Fibroblast of villous mesenchyme (primary cell): ENCODE results near the gene PDCD11. TPM values are rescaled to one million over a fixed set of nuclear protein-coding genes. Genes with fewer than 3 reads are reported as not detected.
"Not testable (repeated sequence)": the region's sequence is repeated elsewhere in the genome, so short reads cannot be mapped to it uniquely, and the experiment has no call there.

Experiments
- DNase-seq: peaks from one replicate; pipeline ENCODE4 v3.0.0-alpha.2; 2010; ENCODE audit warnings: low read depth
- H3K4me3 ChIP-seq: 2 replicates; pipeline ENCODE4 v1.5.1; 2011; ENCODE audit warnings: low read depth, mild to moderate bottlenecking, low read length
- total RNA-seq: library from RNA; depleted of rRNA; stranded (reverse); fragments of >200 nt; gene quantifications from 2 replicates; pipeline ENCODE4 v1.2.3, GENCODE V29; 2012
- TF ChIP-seq, protein P1 (sequence below): IDR thresholded peaks from 2 replicates; pipeline ENCODE4 v1.5.1; 2012; ENCODE audit warnings: low read depth, mild to moderate bottlenecking, low read length; ENCODE audit not compliant: insufficient read depth

Gene PDCD11
- total RNA-seq, 1 donor = 36.3 TPM

DNA sequence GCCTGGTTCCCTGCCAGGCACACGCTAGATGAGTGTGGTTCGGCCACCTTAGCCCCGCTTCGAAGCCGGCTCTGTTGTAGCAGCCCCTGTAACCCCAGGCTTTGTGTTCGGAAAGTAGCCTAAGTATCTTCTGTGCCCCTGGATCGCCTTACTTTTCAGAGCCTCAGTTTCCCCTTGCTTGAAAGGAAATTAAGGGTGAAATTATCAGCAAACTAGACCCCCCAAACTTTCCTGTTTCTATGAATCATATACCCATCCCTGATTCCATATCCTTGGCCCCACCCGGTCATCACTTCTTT, 312 bp downstream of the PDCD11 start:
- H3K4me3 ChIP-seq = peak overlapping the region; percentile 75
- DNase-seq = no peak
- TF ChIP-seq, protein P1, sequence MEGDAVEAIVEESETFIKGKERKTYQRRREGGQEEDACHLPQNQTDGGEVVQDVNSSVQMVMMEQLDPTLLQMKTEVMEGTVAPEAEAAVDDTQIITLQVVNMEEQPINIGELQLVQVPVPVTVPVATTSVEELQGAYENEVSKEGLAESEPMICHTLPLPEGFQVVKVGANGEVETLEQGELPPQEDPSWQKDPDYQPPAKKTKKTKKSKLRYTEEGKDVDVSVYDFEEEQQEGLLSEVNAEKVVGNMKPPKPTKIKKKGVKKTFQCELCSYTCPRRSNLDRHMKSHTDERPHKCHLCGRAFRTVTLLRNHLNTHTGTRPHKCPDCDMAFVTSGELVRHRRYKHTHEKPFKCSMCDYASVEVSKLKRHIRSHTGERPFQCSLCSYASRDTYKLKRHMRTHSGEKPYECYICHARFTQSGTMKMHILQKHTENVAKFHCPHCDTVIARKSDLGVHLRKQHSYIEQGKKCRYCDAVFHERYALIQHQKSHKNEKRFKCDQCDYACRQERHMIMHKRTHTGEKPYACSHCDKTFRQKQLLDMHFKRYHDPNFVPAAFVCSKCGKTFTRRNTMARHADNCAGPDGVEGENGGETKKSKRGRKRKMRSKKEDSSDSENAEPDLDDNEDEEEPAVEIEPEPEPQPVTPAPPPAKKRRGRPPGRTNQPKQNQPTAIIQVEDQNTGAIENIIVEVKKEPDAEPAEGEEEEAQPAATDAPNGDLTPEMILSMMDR = no peak

DNA sequence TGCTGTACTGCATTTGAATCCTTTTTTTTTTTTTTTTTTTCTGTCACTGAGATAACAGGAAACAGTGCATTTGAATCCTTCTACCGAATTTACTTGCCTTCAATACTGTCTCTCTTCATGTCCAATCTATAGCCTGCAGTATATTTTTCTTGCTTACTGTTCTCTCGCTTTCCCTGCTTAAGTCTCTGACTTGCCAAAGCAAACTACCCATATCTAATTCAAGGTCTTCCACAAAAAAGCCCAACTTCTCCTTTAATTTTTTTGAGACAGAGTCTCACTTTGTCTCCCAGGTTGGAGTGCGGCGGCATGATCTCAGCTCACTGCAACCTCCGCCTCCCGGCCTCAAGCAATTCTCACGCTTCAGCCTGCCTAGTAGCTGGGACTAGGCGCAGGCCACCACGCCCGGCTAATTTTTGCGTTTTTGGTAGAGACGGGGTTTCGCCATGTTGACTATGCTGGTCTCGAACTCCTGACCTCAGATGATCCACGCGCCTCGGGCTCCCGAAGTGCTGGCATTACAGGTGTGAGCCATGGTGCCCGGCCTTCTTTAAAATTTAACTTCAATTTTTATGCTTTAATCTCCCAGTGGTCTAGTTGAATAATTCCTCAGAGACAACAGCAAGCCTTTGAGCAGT, 882 bp downstream of the PDCD11 start:
- TF ChIP-seq, protein P1 = no peak
- peak overlapping the region; percentile 75 for H3K4me3 ChIP-seq
- DNase-seq = peak; percentile 12

DNA sequence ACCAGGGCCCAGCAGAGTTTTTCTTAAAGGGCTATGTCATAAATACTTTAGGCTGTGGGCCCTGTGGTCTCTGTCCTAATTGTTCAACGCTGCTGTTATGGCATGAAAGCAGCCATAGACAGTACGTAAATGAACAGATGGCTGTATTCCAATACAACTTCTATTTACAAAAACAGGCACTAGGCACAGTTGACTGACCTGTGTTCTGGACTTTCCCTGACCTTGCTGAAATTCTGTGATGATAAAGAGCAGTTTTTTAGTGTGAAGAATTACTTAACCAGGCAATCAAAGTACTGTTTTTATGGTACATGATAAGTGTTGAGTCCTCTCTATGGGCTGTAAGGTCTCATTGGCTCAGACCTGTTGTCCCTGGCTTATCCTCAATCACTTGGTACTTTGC, 17.1 kb downstream of the PDCD11 start:
- no peak for DNase-seq
- TF ChIP-seq, protein P1 = no peak

DNA sequence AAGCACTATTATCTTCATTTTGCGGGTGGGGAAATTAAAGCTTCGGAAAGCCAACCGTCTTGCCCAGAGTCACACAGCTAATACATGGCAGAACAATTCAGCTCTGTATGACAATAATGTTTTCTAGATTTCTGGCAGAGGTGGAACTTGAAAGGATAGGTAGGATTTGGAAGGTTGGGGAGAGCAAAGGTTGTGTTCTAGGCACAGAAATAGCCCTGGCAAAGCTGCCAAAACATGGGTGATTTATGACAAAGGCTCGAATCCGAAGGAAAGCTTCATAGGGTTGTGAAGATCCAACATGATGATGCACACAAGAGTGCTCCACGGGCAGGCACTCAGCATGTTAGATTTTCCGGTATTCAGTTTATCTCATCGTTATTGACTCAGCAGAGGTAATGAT, 19.2 kb downstream of the PDCD11 start:
- no peak for DNase-seq
- TF ChIP-seq, protein P1 = no peak
- H3K4me3 ChIP-seq = no peak overlapping the region

More for the DNA sequence above, 17.1 kb downstream of the PDCD11 start:
- H3K4me3 ChIP-seq = no peak overlapping the region

DNA sequence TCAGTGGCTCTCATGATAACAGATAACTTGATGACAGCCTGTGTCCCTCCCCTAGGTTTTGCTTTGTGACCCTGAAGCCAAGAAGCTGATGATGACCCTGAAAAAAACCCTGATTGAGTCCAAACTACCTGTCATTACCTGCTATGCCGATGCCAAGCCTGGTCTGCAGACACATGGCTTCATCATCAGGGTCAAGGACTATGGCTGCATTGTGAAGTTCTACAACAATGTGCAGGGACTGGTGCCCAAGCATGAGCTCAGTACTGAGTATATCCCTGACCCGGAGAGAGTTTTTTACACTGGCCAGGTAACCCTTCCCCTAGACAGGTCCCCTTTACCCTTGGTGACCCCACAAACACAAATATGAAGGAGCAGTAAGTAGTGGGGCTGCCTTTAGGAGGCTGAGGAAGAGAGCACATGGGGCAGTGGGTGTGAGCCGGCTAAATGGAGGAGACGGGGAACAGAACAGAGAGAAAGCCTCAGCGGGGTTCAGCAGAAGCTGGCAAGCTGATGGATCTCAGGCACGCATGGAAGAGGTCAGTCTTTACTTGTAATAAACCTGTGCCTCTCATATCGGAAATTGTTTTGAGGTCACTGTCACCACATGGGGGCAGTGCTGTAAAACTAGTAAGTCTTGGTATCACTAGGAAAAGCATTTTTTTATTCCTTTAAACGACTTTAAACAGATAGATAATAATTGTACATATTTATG, 20.2 kb downstream of the PDCD11 start:
- TF ChIP-seq, protein P1 = peak; percentile 60
- no peak overlapping the region for H3K4me3 ChIP-seq
- peak; percentile 76 for DNase-seq

DNA sequence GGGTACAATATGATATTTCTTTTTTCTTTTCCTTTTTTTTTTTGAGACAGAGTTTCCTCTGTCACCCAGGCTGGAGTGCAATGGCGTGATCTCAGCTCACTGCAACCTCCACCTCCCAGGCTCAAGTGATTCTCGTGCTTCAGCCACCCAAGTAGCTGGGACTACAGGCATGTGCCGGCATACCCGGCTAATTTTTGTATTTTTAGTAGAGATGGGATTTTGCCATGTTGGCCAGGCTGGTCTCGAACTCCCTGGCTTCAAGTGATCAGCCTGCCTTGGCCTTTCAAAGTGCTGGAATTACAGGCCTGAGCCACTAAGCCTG, 20.7 kb downstream of the PDCD11 start:
- H3K4me3 ChIP-seq, DNase-seq: not testable (repeated sequence)

DNA sequence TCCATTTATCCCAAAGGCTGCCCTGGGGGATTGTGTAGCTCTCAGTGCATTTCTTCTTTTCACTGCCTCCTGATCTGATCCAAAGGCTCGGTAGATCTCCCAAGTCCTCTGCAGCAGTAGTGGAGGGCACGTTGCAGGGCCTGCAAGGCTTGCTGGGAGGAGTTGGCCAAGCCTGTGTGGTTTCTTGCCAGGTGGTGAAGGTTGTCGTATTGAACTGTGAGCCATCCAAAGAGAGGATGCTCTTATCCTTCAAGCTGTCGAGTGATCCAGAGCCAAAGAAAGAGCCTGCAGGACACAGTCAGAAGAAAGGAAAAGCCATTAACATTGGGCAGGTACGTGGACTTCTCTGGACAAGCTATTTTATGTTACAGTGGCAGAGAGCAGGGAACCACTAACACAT, 21.2 kb downstream of the PDCD11 start:
- TF ChIP-seq, protein P1 = no peak
- no peak overlapping the region for H3K4me3 ChIP-seq
- DNase-seq = no peak
